HepG2 (cell line): ENCODE data around the gene JADE3. TPM values are rescaled to one million over a fixed set of nuclear protein-coding genes. Genes with fewer than 3 reads are reported as not detected.

Source experiments
- ATAC-seq: fragments of 200-7000 bp; cut with Tn5 transposase; 3 replicates; pipeline ENCODE4 v1.9.1; 2020; ENCODE audit warnings: mild to moderate bottlenecking, moderate library complexity
- BruUV-seq: library from RNA; stranded (reverse); fragments of 400-500 nt; replicated peaks from 2 replicates; lab custom pipeline; 2021; lab: Mats Ljungman, UMichigan
- CTCF ChIA-PET: fragments of 300-600 bp; formaldehyde crosslinking; extraction: SDS; loops from one replicate; lab custom pipeline; 2021; ENCODE audit warnings: low total read pairs, inconsistent platforms, low intra/inter-chr PET ratio; lab: Yijun Ruan, JAX
- POLR2A ChIA-PET: fragments of 350-600 bp; sonication (Branson Sonifier 250); formaldehyde crosslinking; loops from one replicate; lab custom pipeline; 2020; ENCODE audit warnings: antibody characterized with exemption, inconsistent platforms; lab: Yijun Ruan, JAX
- DNase-seq: peaks from one replicate; pipeline ENCODE4 v3.0.0-alpha.2; 2015; ENCODE audit warnings: low spot score
- FAIRE-seq: peaks from 3 replicates; lab custom pipeline; 2011; peaks lifted over from hg19 to GRCh38; lab: Jason Lieb, UNC
- H2AFZ ChIP-seq: one replicate; pipeline ENCODE4 v1.6.1; 2011; ENCODE audit warnings: low read length, inconsistent platforms
- H3K27ac ChIP-seq: fragments of 300-600 bp; 3 replicates; pipeline ENCODE4 v1.8.0; 2011; ENCODE audit warnings: mixed run types, mild to moderate bottlenecking, mixed read lengths, low read length, inconsistent platforms; ENCODE audit not compliant: insufficient read depth; ENCODE audit errors: extremely low read length
- H3K27me3 ChIP-seq, 2 experiments: fragments of 200-600 bp in 1 of 2; 2 replicates in 1 of 2; 3 replicates in 1 of 2; pipeline versions ENCODE4 v1.6.0 to v1.8.0; 2011; ENCODE audit warnings: low read length in 2 of 2, mild to moderate bottlenecking in 2 of 2, moderate library complexity in 2 of 2, inconsistent platforms in 1 of 2; ENCODE audit not compliant: insufficient read depth in 2 of 2, control insufficient read depth in 1 of 2
- H3K36me3 ChIP-seq, 2 experiments: fragments of 200-600 bp in 1 of 2; replicated peaks in 1 of 2; 2 replicates in 1 of 2; 3 replicates in 1 of 2; pipeline versions ENCODE4 v1.5.1 to v1.8.0; 2011; ENCODE audit warnings: low read length in 2 of 2, inconsistent platforms in 1 of 2; ENCODE audit not compliant: insufficient read depth in 2 of 2, control insufficient read depth in 1 of 2
- H3K4me1 ChIP-seq: 2 replicates; pipeline ENCODE4 v1.5.1; 2012; ENCODE audit warnings: low read length, inconsistent platforms; ENCODE audit not compliant: insufficient read depth
- H3K4me2 ChIP-seq: 2 replicates; pipeline ENCODE4 v1.6.0; 2011; ENCODE audit warnings: low read depth, low read length, inconsistent platforms
- H3K4me3 ChIP-seq, 3 experiments: fragments of 200-600 bp in 1 of 3; sonication (generic), shearing (Covaris generic) in 1 of 3; replicated peaks in 1 of 3; 2 replicates each; pipeline ENCODE4 v1.5.1; 2011 to 2016; ENCODE audit warnings: low read length in 3 of 3, inconsistent platforms in 2 of 3, low read depth in 2 of 3, mild to moderate bottlenecking in 2 of 3, control low read depth in 1 of 3, mixed read lengths in 1 of 3; ENCODE audit not compliant: insufficient read depth in 1 of 3
- H3K79me2 ChIP-seq: one replicate; pipeline ENCODE4 v1.6.1; 2011; ENCODE audit warnings: low read length, inconsistent platforms; ENCODE audit not compliant: insufficient read depth
- H3K9ac ChIP-seq: 2 replicates; pipeline ENCODE4 v1.6.0; 2011; ENCODE audit warnings: mild to moderate bottlenecking, low read depth, low read length, inconsistent platforms; ENCODE audit not compliant: insufficient read depth
- H3K9me3 ChIP-seq: 2 replicates; pipeline ENCODE4 v1.5.1; 2012; ENCODE audit warnings: mild to moderate bottlenecking, low read length
- H4K20me1 ChIP-seq: 2 replicates; pipeline ENCODE4 v1.6.0; 2011; ENCODE audit warnings: inconsistent platforms, mild to moderate bottlenecking, low read length, moderate library complexity; ENCODE audit not compliant: insufficient read depth
- ELK4 ChIP-seq: sonication (generic); formaldehyde crosslinking; IDR thresholded peaks from 2 replicates; pipeline ENCODE4 v1.9.0; 2021; ENCODE audit warnings: missing genetic modification reagents, borderline replicate concordance
- HMG20B ChIP-seq: conservative IDR thresholded peaks from 2 replicates; pipeline ENCODE4 v1.6.1; 2016; ENCODE audit warnings: missing genetic modification reagents, missing compliant biosample characterization
- KAT8 ChIP-seq: IDR thresholded peaks from 2 replicates; pipeline ENCODE4 v1.6.1; 2016; ENCODE audit warnings: missing genetic modification reagents, missing compliant biosample characterization
- MED8 ChIP-seq: sonication (generic); formaldehyde crosslinking; IDR thresholded peaks from 2 replicates; pipeline ENCODE4 v1.8.1; 2023; ENCODE audit warnings: mild to moderate bottlenecking, missing genetic modification reagents; ENCODE audit not compliant: insufficient replicate concordance
- MIER2 ChIP-seq: IDR thresholded peaks from 2 replicates; pipeline ENCODE4 v1.6.1; 2016; ENCODE audit warnings: missing biosample characterization, missing genetic modification reagents
- SP5 ChIP-seq: IDR thresholded peaks from 2 replicates; pipeline ENCODE4 v1.6.1; 2016; ENCODE audit warnings: low read depth, borderline replicate concordance
- THYN1 ChIP-seq: sonication (generic); formaldehyde crosslinking; IDR thresholded peaks from 2 replicates; pipeline ENCODE4 v1.8.1; 2023; ENCODE audit warnings: low read depth, mild to moderate bottlenecking, moderate library complexity, missing genetic modification reagents, borderline replicate concordance
- ZNF430 ChIP-seq: sonication (generic); formaldehyde crosslinking; IDR thresholded peaks from 2 replicates; pipeline ENCODE4 v1.9.0; 2021; ENCODE audit warnings: mild to moderate bottlenecking, missing genetic modification reagents
- ZNF878 ChIP-seq: sonication (generic); formaldehyde crosslinking; IDR thresholded peaks from 2 replicates; pipeline ENCODE4 v1.8.1; 2023; ENCODE audit warnings: mild to moderate bottlenecking, missing genetic modification reagents, moderate library complexity
- ZZZ3 ChIP-seq: sonication (generic); formaldehyde crosslinking; IDR thresholded peaks from 2 replicates; pipeline ENCODE4 v1.4.0; 2020; ENCODE audit warnings: missing genetic modification reagents, mild to moderate bottlenecking, borderline replicate concordance
- WGBS: methylation state at CpG from one replicate; pipeline ENCODE4 v1.1.6; 2017; ENCODE audit warnings: low lambda C conversion rate; 5-methylcytosine and 5-hydroxymethylcytosine counted together
- in situ Hi-C: cut with HindIII; loops from 2 replicates; pipeline ENCODE4 v1.10.0; 2017; ENCODE audit warnings: low pct_unique_long_range_greater_than_20kb; ENCODE audit not compliant: extremely low pct_ligation_motif_present
- intact Hi-C: fragments of 100-400 bp; cut with micrococcal nuclease; formaldehyde crosslinking; loops from one replicate; pipeline ENCODE4 v1.10.0; 2022; ENCODE audit not compliant: unreplicated experiment
- polyA plus RNA-seq, 8 experiments: library from polyadenylated mRNA; depleted of rRNA in 3 of 8; stranded (reverse) in 7 of 8; unstranded in 1 of 8; fragments of >200 nt; fragmentation: Illumina TruSeq in 4 of 8; extraction: Trizol in 4 of 8; gene quantifications; 2 replicates each; pipeline versions ENCODE4 v1.2.1 to v1.2.3, GENCODE V29; 2011 to 2016; ENCODE audit warnings: low read depth in 4 of 8, missing spikeins in 1 of 8, mixed read lengths in 1 of 8; ENCODE audit not compliant: insufficient read depth in 1 of 8
- total RNA-seq, 5 experiments: library from RNA; depleted of rRNA; stranded (reverse); fragments of >200 nt; fragmentation: Illumina TruSeq; extraction: Trizol; gene quantifications; 2 replicates each; pipeline ENCODE4 v1.2.3, GENCODE V29; 2016; ENCODE audit warnings: low read depth in 1 of 5
- TF ChIP-seq, protein P1 (sequence below): sonication (generic); formaldehyde crosslinking; IDR thresholded peaks from 2 replicates; pipeline ENCODE4 v1.8.1; 2023; ENCODE audit warnings: mild to moderate bottlenecking, inconsistent platforms, moderate library complexity, missing genetic modification reagents, borderline replicate concordance

JADE3 gene
- total and polyA plus RNA-seq, 2 of the 13 experiments (the other 11 are each of a cell fraction or from before 2014, with no cell fraction given), result 7.7 to 7.8 TPM

DNA sequence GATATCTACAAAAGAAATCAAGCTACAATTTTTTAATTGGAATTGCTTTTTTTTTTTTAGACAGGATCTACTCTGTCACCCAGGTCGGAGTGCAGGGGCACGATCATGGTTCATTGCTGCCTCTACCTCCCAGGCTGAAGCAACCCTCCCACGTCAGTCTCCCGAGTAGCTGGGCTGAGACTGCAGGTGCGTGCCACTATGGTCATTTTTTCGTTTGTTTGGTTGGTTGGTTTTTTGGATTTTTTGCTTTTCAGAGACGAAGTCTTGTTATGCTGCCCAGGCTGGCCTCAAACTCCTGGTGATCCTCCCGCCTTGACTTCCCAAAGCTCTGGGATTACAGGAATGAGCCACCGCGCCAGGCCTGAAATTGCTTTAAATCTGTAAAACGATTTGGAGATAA, 181.6 kb downstream of the JADE3 start:
- ChIA-PET POLR2A (no interaction called here), CTCF (interaction anchor here (1.1 to 1.8 kb wide), 4 partner anchors 20 to 190 kb away, joined by 3 to 9 read pairs (median 4); no protein-coding TSS in a partner anchor)
- no peaks in the 10 kb centered on the region for H3K27me3 ChIP-seq
- 95% methylated on average over 11 of the region's 11 CpGs for WGBS
- no peak for ATAC-seq
- intact Hi-C loops, result loop anchor here (5.0 kb wide), 1 partner anchor 62 kb away; no protein-coding TSS in a partner anchor
- no peak overlapping the region for H3K4me2 ChIP-seq
- H3K9me3 ChIP-seq, result no peaks in the 10 kb centered on the region
- no peak overlapping the region for H3K27ac ChIP-seq
- TF ChIP-seq KAT8 (CRISPR knock-in tag), result no peak
- no peak for TF ChIP-seq ELK4
- no peak for TF ChIP-seq ZNF878
- TF ChIP-seq ZZZ3, result no peak
- no peak for TF ChIP-seq MIER2 (CRISPR knock-in tag)
- TF ChIP-seq ZNF430 (CRISPR knock-in tag), result no peak
- TF ChIP-seq, protein P1, sequence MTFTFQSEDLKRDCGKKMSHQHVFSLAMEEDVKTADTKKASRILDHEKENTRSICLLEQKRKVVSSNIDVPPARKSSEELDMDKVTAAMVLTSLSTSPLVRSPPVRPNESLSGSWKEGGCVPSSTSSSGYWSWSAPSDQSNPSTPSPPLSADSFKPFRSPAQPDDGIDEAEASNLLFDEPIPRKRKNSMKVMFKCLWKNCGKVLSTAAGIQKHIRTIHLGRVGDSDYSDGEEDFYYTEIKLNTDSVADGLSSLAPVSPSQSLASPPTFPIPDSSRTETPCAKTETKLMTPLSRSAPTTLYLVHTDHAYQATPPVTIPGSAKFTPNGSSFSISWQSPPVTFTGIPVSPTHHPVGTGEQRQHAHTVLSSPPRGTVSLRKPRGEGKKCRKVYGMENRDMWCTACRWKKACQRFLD (CRISPR knock-in tag), result no peak
- no peak for TF ChIP-seq MED8 (CRISPR knock-in tag)
- no peak for TF ChIP-seq SP5 (CRISPR knock-in tag)
- TF ChIP-seq HMG20B, result no peak
- no peak for TF ChIP-seq THYN1 (CRISPR knock-in tag)
- TF ChIP-seq, all 625 proteins: peak for 0
- H3K4me1 ChIP-seq, result peaks cover 27% of the 10 kb centered on the region
- H3K4me3 ChIP-seq, result no peak overlapping the region
- no peak for DNase-seq
- in situ Hi-C loops, result loop anchor here (5.0 kb wide), 1 partner anchor 182 kb away; the partner anchor contains the start of gene JADE3
- H3K9ac ChIP-seq, result no peak overlapping the region
- peak; percentile 56 for FAIRE-seq
- no peaks in the 10 kb centered on the region for H4K20me1 ChIP-seq
- H3K79me2 ChIP-seq, result no peaks in the 10 kb centered on the region
- peaks cover 1 to 12% of the 10 kb centered on the region in 2 experiments; a peak in 1 of 5 replicates for H3K36me3 ChIP-seq
- BruUV-seq, result no TSS peak
- no peak overlapping the region for H2AFZ ChIP-seq
